Thyroid gland (tissue), 4 donors: ENCODE measurements around the gene ROPN1. TPM values are rescaled to one million over a fixed set of nuclear protein-coding genes. Genes with fewer than 3 reads are reported as not detected.
"Not testable (repeated sequence)": the region's sequence is repeated elsewhere in the genome, so short reads cannot be mapped to it uniquely, and the experiment has no call there.

Source experiments
- DNase-seq, 2 donors: peaks; one replicate each; pipeline ENCODE4 v3.0.0-alpha.2; 2019
- H3K27ac ChIP-seq, 3 donors: fragments of 200-600 bp; sonication (generic); 1 replicate in 2 of 3; 2 replicates in 1 of 3; pipeline ENCODE4 v1.5.1; 2016 to 2019; ENCODE audit warnings: mild to moderate bottlenecking in 1 of 3, moderate library complexity in 1 of 3
- H3K27me3 ChIP-seq: fragments of 200-600 bp; sonication (generic); one replicate; pipeline ENCODE4 v1.5.1; 2019
- H3K36me3 ChIP-seq, 2 donors: fragments of 200-600 bp; sonication (generic); one replicate each; pipeline ENCODE4 v1.5.1; 2016 to 2019
- H3K4me1 ChIP-seq, 2 donors: fragments of 200-600 bp; sonication (generic); one replicate each; pipeline ENCODE4 v1.5.1; 2017 to 2019
- H3K4me3 ChIP-seq, 3 donors: fragments of 200-600 bp; sonication (generic); replicated peaks in 1 of 3; 1 replicate in 2 of 3; 2 replicates in 1 of 3; pipeline ENCODE4 v1.5.1; 2016; ENCODE audit warnings: mild to moderate bottlenecking in 1 of 3
- H3K9me3 ChIP-seq: fragments of 200-600 bp; sonication (generic); one replicate; pipeline ENCODE4 v1.5.1; 2017
- CTCF ChIP-seq, 6 experiments: fragments of 200-600 bp in 3 of 6; fragments of 450-650 bp in 3 of 6; sonication (generic) in 3 of 6; IDR thresholded peaks; one replicate each; pipeline ENCODE4 v1.5.1; 2016 to 2019; ENCODE audit warnings: antibody characterized with exemption in 6 of 6, mild to moderate bottlenecking in 2 of 6, inconsistent platforms in 1 of 6, moderate library complexity in 1 of 6
- POLR2A ChIP-seq, 2 donors: fragments of 450-650 bp; IDR thresholded peaks; one replicate each; pipeline ENCODE4 v1.6.1; 2017; ENCODE audit warnings: antibody characterized with exemption in 2 of 2, mild to moderate bottlenecking in 2 of 2, moderate library complexity in 1 of 2
- WGBS, 2 donors: methylation state at CpG; one replicate each; pipeline ENCODE4 v1.1.5; 2017; 5-methylcytosine and 5-hydroxymethylcytosine counted together
- intact Hi-C: fragments of 100-400 bp; cut with DNase I; formaldehyde crosslinking; loops from one replicate; pipeline ENCODE4 v1.15.1; 2023
- total RNA-seq, 4 donors: library from RNA; depleted of rRNA; stranded (reverse); fragments of >200 nt; gene quantifications; one replicate each; pipeline ENCODE4 v1.2.3, GENCODE V29; 2016

Gene ROPN1
- total RNA-seq, 4 donors from 2014 or later, result 0.54 TPM; not detected in 3

GRCh38 chr3:124026516-124026915, 34.6 kb upstream of the ROPN1 start:
- H3K36me3 ChIP-seq, result no peaks in the 10 kb centered on the region

GRCh38 chr3:124023531-124023930, 31.6 kb upstream of the ROPN1 start:
- DNase-seq, H3K4me3 ChIP-seq, H3K27ac ChIP-seq, H3K4me1 ChIP-seq, intact Hi-C loops, H3K27me3 ChIP-seq, H3K36me3 ChIP-seq, H3K9me3 ChIP-seq: not testable (repeated sequence)
- 75 to 85% methylated on average over 1 of the region's 1 CpG for WGBS, 2 donors

More at GRCh38 chr3:124026516-124026915, 34.6 kb upstream of the ROPN1 start:
- no peak for DNase-seq
- WGBS, 2 donors, result 74 to 81% methylated on average over 4 of the region's 4 CpGs
- Histone ChIP-seq H3K27me3 (no peaks in the 10 kb centered on the region), H3K27ac (no peak overlapping the region), H3K4me1 (no peaks in the 10 kb centered on the region), H3K4me3 (no peak overlapping the region), H3K9me3 (no peaks in the 10 kb centered on the region)
- no peak for TF ChIP-seq POLR2A (IDR thresholded peaks at IDR 0.05)
- no peak for TF ChIP-seq CTCF (IDR thresholded peaks at IDR 0.05)
- intact Hi-C loops, result no loop called here

- no peak overlapping the region for H3K27ac ChIP-seq
- intact Hi-C loops, result loop anchor here (5.0 to 10.0 kb wide), 2 partner anchors 63 to 266 kb away; no protein-coding TSS in a partner anchor
These were observed 27.4 kb upstream of the ROPN1 start for GRCh38 chr3:124019291-124019690.

GRCh38 chr3:124017502-124017901, 25.6 kb upstream of the ROPN1 start:
- whole genome bisulfite sequencing, 2 donors, result 82% methylated on average over 6 of the region's 6 CpGs
- intact Hi-C loops, result loop anchor here (5.0 to 10.0 kb wide), 2 partner anchors 65 to 267 kb away; no protein-coding TSS in a partner anchor
- not testable (repeated sequence) for H3K27ac ChIP-seq, H3K36me3 ChIP-seq, H3K4me1 ChIP-seq, DNase-seq, H3K27me3 ChIP-seq, H3K9me3 ChIP-seq, H3K4me3 ChIP-seq

More at GRCh38 chr3:124019291-124019690, 27.4 kb upstream of the ROPN1 start:
- Histone ChIP-seq H3K4me1 (no peaks in the 10 kb centered on the region), H3K4me3 (no peak overlapping the region), H3K27me3 (no peaks in the 10 kb centered on the region), H3K36me3 (no peaks in the 10 kb centered on the region), H3K9me3 (no peaks in the 10 kb centered on the region)
- no peak for DNase-seq
- 87 to 91% methylated on average over 2 of the region's 2 CpGs for WGBS, 2 donors
- TF ChIP-seq POLR2A (IDR thresholded peaks at IDR 0.05) (no peak), CTCF (IDR thresholded peaks at IDR 0.05) (no peak)

- H3K4me1 ChIP-seq, H3K27me3 ChIP-seq, H3K27ac ChIP-seq, H3K4me3 ChIP-seq, H3K9me3 ChIP-seq, H3K36me3 ChIP-seq: not testable (repeated sequence)
- peak; percentile 26 to 67 (median 62) for TF ChIP-seq CTCF (IDR thresholded peaks at IDR 0.05)
- peak; percentile 27 to 45 for DNase-seq
- WGBS, 2 donors, result 12 to 20% methylated on average over 4 of the region's 4 CpGs
- intact Hi-C loops, result loop anchor here (5.0 to 10.0 kb wide), 2 partner anchors 66 to 268 kb away; no protein-coding TSS in a partner anchor
These were observed 24.6 kb upstream of the ROPN1 start for GRCh38 chr3:124016483-124016882.

GRCh38 chr3:124014366-124014942, 22.5 kb upstream of the ROPN1 start:
- TF ChIP-seq POLR2A (IDR thresholded peaks at IDR 0.05), result no peak
- WGBS, 2 donors, result 68 to 69% methylated on average over 3 of the region's 3 CpGs
- Histone ChIP-seq H3K27ac (no peak overlapping the region), H3K4me1 (no peaks in the 10 kb centered on the region), H3K27me3 (no peaks in the 10 kb centered on the region), H3K9me3 (no peaks in the 10 kb centered on the region), H3K36me3 (no peaks in the 10 kb centered on the region), H3K4me3 (no peak overlapping the region)
- DNase-seq, result no peak
- intact Hi-C loops, result loop anchor here (10.0 kb wide), 1 partner anchor 270 kb away; no protein-coding TSS in a partner anchor

- H3K9me3 ChIP-seq, H3K27ac ChIP-seq, H3K4me1 ChIP-seq, intact Hi-C loops, H3K4me3 ChIP-seq, H3K27me3 ChIP-seq, H3K36me3 ChIP-seq, DNase-seq: not testable (repeated sequence)
- 100% methylated on average over 1 of the region's 1 CpG for WGBS, 2 donors
These were observed 16.4 kb upstream of the ROPN1 start for GRCh38 chr3:124008321-124008720.
